WTC11 (cell line): ENCODE measurements around the gene FMR1.

Source experiments
- CTCF ChIP-seq: fragments of 200-600 bp; IDR thresholded peaks from 2 replicates; pipeline ENCODE4 v1.8.0; 2022; ENCODE audit warnings: antibody characterized with exemption
- FOXJ3 ChIP-seq: sonication (generic); formaldehyde crosslinking; IDR thresholded peaks from 2 replicates; pipeline ENCODE4 v1.9.0; 2021; ENCODE audit warnings: missing genetic modification reagents, mild to moderate bottlenecking, borderline replicate concordance
- KAT7 ChIP-seq: sonication (generic); formaldehyde crosslinking; IDR thresholded peaks from 2 replicates; pipeline ENCODE4 v1.8.1; 2023; ENCODE audit warnings: missing genetic modification reagents, mild to moderate bottlenecking, borderline replicate concordance
- NR3C1 ChIP-seq: sonication (generic); formaldehyde crosslinking; conservative IDR thresholded peaks from 2 replicates; pipeline ENCODE4 v1.8.1; 2023; ENCODE audit warnings: low read depth, mild to moderate bottlenecking, missing genetic modification reagents
- TEAD1 ChIP-seq: sonication (generic); formaldehyde crosslinking; IDR thresholded peaks from 2 replicates; pipeline ENCODE4 v1.8.0; 2022; ENCODE audit warnings: mild to moderate bottlenecking, missing genetic modification reagents
- TF ChIP-seq, protein P1 (sequence below): sonication (generic); formaldehyde crosslinking; IDR thresholded peaks from 2 replicates; pipeline ENCODE4 v1.8.1; 2023; ENCODE audit warnings: mild to moderate bottlenecking, missing genetic modification reagents, moderate library complexity

DNA sequence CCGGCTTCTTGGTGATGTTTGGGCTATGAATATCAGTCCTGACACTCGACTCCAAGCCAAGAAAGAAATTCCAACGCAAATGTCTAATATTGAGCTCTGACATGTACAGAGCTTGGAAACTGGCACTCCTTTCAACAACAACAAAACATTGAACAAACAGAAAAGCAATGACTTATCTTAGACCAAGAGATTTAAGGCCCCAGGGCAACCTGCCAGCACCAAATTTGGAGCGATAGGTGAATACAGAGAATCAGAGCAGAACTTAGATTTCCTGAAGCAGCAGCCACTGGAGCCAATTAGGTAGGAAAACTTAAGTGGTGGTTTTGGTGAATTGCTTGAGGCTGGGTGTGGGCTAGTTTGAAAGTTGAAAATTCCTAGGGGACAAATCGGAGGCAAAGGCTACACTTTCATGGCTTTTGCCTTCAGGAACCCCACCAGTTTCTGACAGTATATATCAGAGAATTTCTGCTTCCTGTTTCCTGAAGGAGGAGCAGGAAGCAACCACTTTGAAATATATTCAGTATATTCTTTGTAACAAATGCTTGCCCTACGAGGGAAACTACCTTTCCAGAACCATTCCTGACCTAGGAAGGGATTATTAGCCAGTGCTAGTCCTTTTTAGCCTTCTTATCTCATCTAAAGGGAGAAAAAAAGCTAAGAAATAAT, 10.1 kb upstream of the FMR1 start:
- TF ChIP-seq CTCF (no peak), FOXJ3 (CRISPR knock-in tag) (no peak), NR3C1 (CRISPR knock-in tag) (no peak), KAT7 (CRISPR knock-in tag) (no peak), TEAD1 (CRISPR knock-in tag) (no peak)
- TF ChIP-seq, protein P1, sequence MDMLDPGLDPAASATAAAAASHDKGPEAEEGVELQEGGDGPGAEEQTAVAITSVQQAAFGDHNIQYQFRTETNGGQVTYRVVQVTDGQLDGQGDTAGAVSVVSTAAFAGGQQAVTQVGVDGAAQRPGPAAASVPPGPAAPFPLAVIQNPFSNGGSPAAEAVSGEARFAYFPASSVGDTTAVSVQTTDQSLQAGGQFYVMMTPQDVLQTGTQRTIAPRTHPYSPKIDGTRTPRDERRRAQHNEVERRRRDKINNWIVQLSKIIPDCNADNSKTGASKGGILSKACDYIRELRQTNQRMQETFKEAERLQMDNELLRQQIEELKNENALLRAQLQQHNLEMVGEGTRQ (CRISPR knock-in tag), result no peak
